OCI-LY3 (cell line): ENCODE measurements around the gene FAM184B.
"Not testable (repeated sequence)": the region's sequence is repeated elsewhere in the genome, so short reads cannot be mapped to it uniquely, and the experiment has no call there.

Experiments
- H2AFZ ChIP-seq: fragments of 200-600, 300-600 bp; shearing (Covaris generic); 2 replicates; pipeline ENCODE4 v1.6.0; 2014; ENCODE audit warnings: antibody characterized with exemption, low read depth, low read length
- H3K27ac ChIP-seq: fragments of 200-600, 300-600 bp; sonication (generic); 2 replicates; pipeline ENCODE4 v1.5.1; 2014; ENCODE audit warnings: mild to moderate bottlenecking, low read length, moderate library complexity, mixed read lengths
- H3K27me3 ChIP-seq: fragments of 200-600, 300-600 bp; sonication (generic); 2 replicates; pipeline ENCODE4 v1.6.1; 2014; ENCODE audit warnings: low read depth, low read length, mixed read lengths
- H3K36me3 ChIP-seq: fragments of 200-600, 300-600 bp; sonication (generic); replicated peaks from 2 replicates; pipeline ENCODE3; 2014; ENCODE audit warnings: low read depth, low read length, mixed read lengths
- H3K4me1 ChIP-seq: fragments of 300-600, 200-600 bp; sonication (generic); 2 replicates; pipeline ENCODE4 v1.6.1; 2014; ENCODE audit warnings: low read length, mixed read lengths
- H3K4me2 ChIP-seq: fragments of 200-600, 300-600 bp; sonication (generic); 2 replicates; pipeline ENCODE4 v1.6.1; 2014; ENCODE audit warnings: low read length, mixed read lengths
- H3K4me3 ChIP-seq: fragments of 300-600, 200-600 bp; sonication (generic); 2 replicates; pipeline ENCODE4 v1.5.1; 2014; ENCODE audit warnings: antibody characterized with exemption, mild to moderate bottlenecking, low read length, moderate library complexity
- H3K79me2 ChIP-seq: fragments of 300-600, 200-600 bp; shearing (Covaris generic); 2 replicates; pipeline ENCODE4 v1.6.1; 2014; ENCODE audit warnings: mild to moderate bottlenecking, low read length, mixed read lengths
- H3K9ac ChIP-seq: fragments of 300-600, 200-600 bp; shearing (Covaris generic); 2 replicates; pipeline ENCODE4 v1.6.0; 2014; ENCODE audit warnings: mild to moderate bottlenecking, low read length, moderate library complexity
- H3K9me3 ChIP-seq: fragments of 200-600, 300-600 bp; shearing (Covaris generic); 2 replicates; pipeline ENCODE4 v1.6.1; 2014; ENCODE audit warnings: low read length, mixed read lengths; ENCODE audit not compliant: insufficient read depth
- H4K20me1 ChIP-seq: fragments of 200-600, 300-600 bp; sonication (generic); 2 replicates; pipeline ENCODE4 v1.6.1; 2016; ENCODE audit warnings: low read length, mixed read lengths; ENCODE audit not compliant: insufficient read depth
- CTCF ChIP-seq: fragments of 200-600, 300-600 bp; sonication (generic); IDR thresholded peaks from 2 replicates; pipeline ENCODE4 v1.5.1; 2014; ENCODE audit warnings: antibody characterized with exemption, low read length, low read depth
- EZH2phosphoT487 ChIP-seq: fragments of 200-600 bp; shearing (Covaris generic); IDR thresholded peaks from 2 replicates; pipeline ENCODE4 v1.6.1; 2018; ENCODE audit warnings: antibody characterized with exemption, mixed run types, low read depth

FAM184B gene

GRCh38 chr4:17690898-17691297 is 90.5 kb downstream of the FAM184B start:
- TF ChIP-seq CTCF = no peak
- no peak for TF ChIP-seq EZH2phosphoT487
- Histone ChIP-seq H3K4me3 (no peak overlapping the region), H3K9me3 (no peaks in the 10 kb centered on the region), H3K4me2 (no peak overlapping the region), H2AFZ (no peak overlapping the region), H3K27me3 (no peaks in the 10 kb centered on the region), H3K4me1 (no peaks in the 10 kb centered on the region), H3K79me2 (no peaks in the 10 kb centered on the region), H3K36me3 (no peaks in the 10 kb centered on the region), H3K27ac (no peak overlapping the region), H4K20me1 (no peaks in the 10 kb centered on the region), H3K9ac (no peak overlapping the region)

- H3K4me3 ChIP-seq = no peak overlapping the region
- H3K9ac ChIP-seq = no peak overlapping the region
- no peaks in the 10 kb centered on the region for H4K20me1 ChIP-seq
- no peaks in the 10 kb centered on the region for H3K27me3 ChIP-seq
- H3K36me3 ChIP-seq = no peaks in the 10 kb centered on the region
- no peak overlapping the region for H3K4me2 ChIP-seq
- no peak overlapping the region for H3K27ac ChIP-seq
- no peaks in the 10 kb centered on the region for H3K9me3 ChIP-seq
- TF ChIP-seq EZH2phosphoT487 (no peak), CTCF (no peak)
- H3K4me1 ChIP-seq = no peaks in the 10 kb centered on the region
- H3K79me2 ChIP-seq = no peaks in the 10 kb centered on the region
- no peak overlapping the region for H2AFZ ChIP-seq
Measured at GRCh38 chr4:17690135-17690534, 91.3 kb downstream of the FAM184B start.

GRCh38 chr4:17688011-17688441 is 93.4 kb downstream of the FAM184B start:
- Histone ChIP-seq H3K36me3 (no peaks in the 10 kb centered on the region), H3K27ac (no peak overlapping the region), H3K9ac (no peak overlapping the region), H2AFZ (no peak overlapping the region), H3K27me3 (no peaks in the 10 kb centered on the region), H3K9me3 (no peaks in the 10 kb centered on the region), H3K4me3 (no peak overlapping the region), H3K79me2 (no peaks in the 10 kb centered on the region), H3K4me2 (no peak overlapping the region), H3K4me1 (no peaks in the 10 kb centered on the region), H4K20me1 (no peaks in the 10 kb centered on the region)
- TF ChIP-seq CTCF = no peak
- no peak for TF ChIP-seq EZH2phosphoT487

GRCh38 chr4:17687237-17687857 is 94.1 kb downstream of the FAM184B start:
- no peak overlapping the region for H3K9ac ChIP-seq
- TF ChIP-seq CTCF (no peak), EZH2phosphoT487 (no peak)
- H4K20me1 ChIP-seq = no peaks in the 10 kb centered on the region
- no peaks in the 10 kb centered on the region for H3K4me1 ChIP-seq
- H3K4me2 ChIP-seq = no peak overlapping the region
- no peaks in the 10 kb centered on the region for H3K9me3 ChIP-seq
- no peak overlapping the region for H3K4me3 ChIP-seq
- H3K79me2 ChIP-seq = no peaks in the 10 kb centered on the region
- H3K27me3 ChIP-seq = no peaks in the 10 kb centered on the region
- no peaks in the 10 kb centered on the region for H3K36me3 ChIP-seq
- no peak overlapping the region for H3K27ac ChIP-seq
- H2AFZ ChIP-seq = no peak overlapping the region

GRCh38 chr4:17684648-17685047 is 96.8 kb downstream of the FAM184B start:
- H3K9me3 ChIP-seq, H3K36me3 ChIP-seq, H3K27ac ChIP-seq, H3K9ac ChIP-seq, H4K20me1 ChIP-seq, H3K27me3 ChIP-seq, H3K79me2 ChIP-seq, H3K4me3 ChIP-seq, H2AFZ ChIP-seq, H3K4me2 ChIP-seq: not testable (repeated sequence)
- H3K4me1 ChIP-seq = peaks cover 13% of the 10 kb centered on the region
